Lower leg skin (tissue), 3 donors: ENCODE data around the gene LILRB2.

Experiments
- POLR2A ChIP-seq, 2 donors: fragments of 450-650 bp; IDR thresholded peaks; one replicate each; pipeline ENCODE4 v1.6.1; 2016 to 2017; ENCODE audit warnings: antibody characterized with exemption in 2 of 2, mild to moderate bottlenecking in 1 of 2, moderate library complexity in 1 of 2
- TF ChIP-seq, protein P1 (sequence below), 3 donors: fragments of 450-650 bp; IDR thresholded peaks; one replicate each; pipeline ENCODE4 v1.5.1; 2016; ENCODE audit warnings: antibody characterized with exemption in 3 of 3, mild to moderate bottlenecking in 3 of 3, moderate library complexity in 2 of 3

- TF ChIP-seq, protein P1, sequence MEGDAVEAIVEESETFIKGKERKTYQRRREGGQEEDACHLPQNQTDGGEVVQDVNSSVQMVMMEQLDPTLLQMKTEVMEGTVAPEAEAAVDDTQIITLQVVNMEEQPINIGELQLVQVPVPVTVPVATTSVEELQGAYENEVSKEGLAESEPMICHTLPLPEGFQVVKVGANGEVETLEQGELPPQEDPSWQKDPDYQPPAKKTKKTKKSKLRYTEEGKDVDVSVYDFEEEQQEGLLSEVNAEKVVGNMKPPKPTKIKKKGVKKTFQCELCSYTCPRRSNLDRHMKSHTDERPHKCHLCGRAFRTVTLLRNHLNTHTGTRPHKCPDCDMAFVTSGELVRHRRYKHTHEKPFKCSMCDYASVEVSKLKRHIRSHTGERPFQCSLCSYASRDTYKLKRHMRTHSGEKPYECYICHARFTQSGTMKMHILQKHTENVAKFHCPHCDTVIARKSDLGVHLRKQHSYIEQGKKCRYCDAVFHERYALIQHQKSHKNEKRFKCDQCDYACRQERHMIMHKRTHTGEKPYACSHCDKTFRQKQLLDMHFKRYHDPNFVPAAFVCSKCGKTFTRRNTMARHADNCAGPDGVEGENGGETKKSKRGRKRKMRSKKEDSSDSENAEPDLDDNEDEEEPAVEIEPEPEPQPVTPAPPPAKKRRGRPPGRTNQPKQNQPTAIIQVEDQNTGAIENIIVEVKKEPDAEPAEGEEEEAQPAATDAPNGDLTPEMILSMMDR (IDR thresholded peaks at IDR 0.05): no peak
- TF ChIP-seq POLR2A (IDR thresholded peaks at IDR 0.05): no peak
Measured at GRCh38 chr19:54310543-54310942, 29.6 kb upstream of the LILRB2 start.
